ENCODE data around the gene RBM28.

- TF ChIP-seq EZH2 (IDR thresholded peaks at IDR 0.05; ENCODE audit: borderline replicate concordance, insufficient read depth, low read length, poor library complexity, severe bottlenecking) (no peak), CTCF (IDR thresholded peaks at IDR 0.05; ENCODE audit: poor library complexity, severe bottlenecking) (no peak), REST (IDR thresholded peaks at IDR 0.05; ENCODE audit: borderline replicate concordance) (no peak), POLR2AphosphoS5 (IDR thresholded peaks at IDR 0.05) (no peak)
Measured at GRCh38 chr7:128356546-128357216, 13.0 kb upstream of the RBM28 start.

Data from neural cell (in vitro differentiated cells).